ENCODE data around the gene MPHOSPH8.

The MPHOSPH8 gene

DNA sequence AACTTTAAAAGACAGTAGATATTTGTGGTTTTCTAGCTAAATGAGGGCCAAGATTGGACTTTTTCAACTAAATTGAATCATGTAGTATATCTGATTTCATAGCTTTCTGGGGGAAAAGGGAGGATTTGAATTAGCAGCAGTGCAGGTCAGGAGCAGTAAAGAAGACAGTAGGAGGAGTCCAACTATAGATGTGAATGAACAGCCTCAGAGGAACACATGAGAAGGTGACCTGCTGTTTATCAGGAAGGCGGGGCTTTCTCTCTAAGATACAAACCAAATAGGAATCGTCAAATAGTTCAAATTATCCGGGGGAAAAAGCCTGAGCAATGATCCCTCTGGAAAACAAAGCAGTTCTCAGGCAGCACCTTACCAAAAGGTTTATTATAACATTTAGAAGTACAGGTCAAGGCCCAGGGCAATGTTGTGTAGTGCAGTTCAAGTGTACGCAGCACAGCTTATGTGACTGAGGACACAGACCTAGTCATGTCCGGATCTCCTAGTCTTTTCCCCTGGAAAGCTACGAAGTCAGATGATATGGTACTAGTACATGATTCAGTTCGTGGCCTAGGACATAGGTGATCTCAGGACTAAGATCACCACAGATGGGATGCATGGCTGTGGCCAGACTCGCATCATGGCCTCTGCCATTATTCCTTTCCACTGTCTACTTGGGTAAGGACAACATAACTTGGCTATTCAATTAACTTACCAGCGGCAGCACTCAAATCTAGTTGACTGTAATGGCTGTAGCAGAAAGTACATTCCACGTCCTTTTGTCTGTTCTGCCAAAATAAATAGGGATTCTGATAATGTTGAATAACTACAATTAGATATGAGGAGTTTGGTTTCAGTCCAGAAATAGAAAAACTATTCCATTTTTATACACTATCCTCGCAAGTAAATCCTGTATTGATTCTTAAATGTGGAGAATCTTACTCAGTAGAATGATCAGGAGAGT is 40.3 kb downstream of the MPHOSPH8 start:
- no peak for TF ChIP-seq SIN3A (IDR thresholded peaks at IDR 0.05; ENCODE audit: borderline replicate concordance, insufficient read depth, low read length)
- TF ChIP-seq, protein P1, sequence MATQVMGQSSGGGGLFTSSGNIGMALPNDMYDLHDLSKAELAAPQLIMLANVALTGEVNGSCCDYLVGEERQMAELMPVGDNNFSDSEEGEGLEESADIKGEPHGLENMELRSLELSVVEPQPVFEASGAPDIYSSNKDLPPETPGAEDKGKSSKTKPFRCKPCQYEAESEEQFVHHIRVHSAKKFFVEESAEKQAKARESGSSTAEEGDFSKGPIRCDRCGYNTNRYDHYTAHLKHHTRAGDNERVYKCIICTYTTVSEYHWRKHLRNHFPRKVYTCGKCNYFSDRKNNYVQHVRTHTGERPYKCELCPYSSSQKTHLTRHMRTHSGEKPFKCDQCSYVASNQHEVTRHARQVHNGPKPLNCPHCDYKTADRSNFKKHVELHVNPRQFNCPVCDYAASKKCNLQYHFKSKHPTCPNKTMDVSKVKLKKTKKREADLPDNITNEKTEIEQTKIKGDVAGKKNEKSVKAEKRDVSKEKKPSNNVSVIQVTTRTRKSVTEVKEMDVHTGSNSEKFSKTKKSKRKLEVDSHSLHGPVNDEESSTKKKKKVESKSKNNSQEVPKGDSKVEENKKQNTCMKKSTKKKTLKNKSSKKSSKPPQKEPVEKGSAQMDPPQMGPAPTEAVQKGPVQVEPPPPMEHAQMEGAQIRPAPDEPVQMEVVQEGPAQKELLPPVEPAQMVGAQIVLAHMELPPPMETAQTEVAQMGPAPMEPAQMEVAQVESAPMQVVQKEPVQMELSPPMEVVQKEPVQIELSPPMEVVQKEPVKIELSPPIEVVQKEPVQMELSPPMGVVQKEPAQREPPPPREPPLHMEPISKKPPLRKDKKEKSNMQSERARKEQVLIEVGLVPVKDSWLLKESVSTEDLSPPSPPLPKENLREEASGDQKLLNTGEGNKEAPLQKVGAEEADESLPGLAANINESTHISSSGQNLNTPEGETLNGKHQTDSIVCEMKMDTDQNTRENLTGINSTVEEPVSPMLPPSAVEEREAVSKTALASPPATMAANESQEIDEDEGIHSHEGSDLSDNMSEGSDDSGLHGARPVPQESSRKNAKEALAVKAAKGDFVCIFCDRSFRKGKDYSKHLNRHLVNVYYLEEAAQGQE (IDR thresholded peaks at IDR 0.05; ENCODE audit: insufficient read depth in 1 of 2, low read depth in 2 of 2, low read length in 2 of 2), result no peak
- TF ChIP-seq FOXP2 (optimal IDR thresholded peaks at IDR 0.05; ENCODE audit: borderline replicate concordance, extremely low read depth, extremely low read length, insufficient read depth), result no peak
- TF ChIP-seq POLR2AphosphoS5 (IDR thresholded peaks at IDR 0.05; ENCODE audit: low read depth, low read length), result no peak
- no peak for TF ChIP-seq TAF1 (IDR thresholded peaks at IDR 0.05; ENCODE audit: borderline replicate concordance, insufficient read depth, low read length)

DNA sequence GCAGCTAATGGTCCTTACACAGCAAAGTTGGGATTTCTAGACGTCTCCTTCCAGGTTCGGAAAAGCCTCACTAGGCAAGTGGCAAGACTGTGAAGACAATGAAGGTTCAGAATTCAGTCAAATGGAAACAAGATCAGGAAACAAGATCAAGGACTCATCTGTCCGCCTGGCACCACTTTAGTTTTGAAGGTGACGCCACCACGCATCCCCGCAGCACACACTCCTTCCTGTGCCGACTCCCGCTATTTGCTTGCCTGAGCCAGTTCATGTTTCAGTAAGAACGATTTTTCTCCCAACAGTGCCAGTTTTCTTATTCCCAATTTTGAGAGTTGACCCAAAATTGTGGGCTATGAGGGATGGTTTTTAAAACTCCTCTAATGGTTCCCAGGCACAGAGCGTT is 41.4 kb downstream of the MPHOSPH8 start:
- TF ChIP-seq, protein P1 (IDR thresholded peaks at IDR 0.05; ENCODE audit: insufficient read depth in 1 of 2, low read depth in 2 of 2, low read length in 2 of 2), result no peak
- TF ChIP-seq SIN3A (IDR thresholded peaks at IDR 0.05; ENCODE audit: borderline replicate concordance, insufficient read depth, low read length) (no peak), POLR2AphosphoS5 (IDR thresholded peaks at IDR 0.05; ENCODE audit: low read depth, low read length) (no peak), TAF1 (IDR thresholded peaks at IDR 0.05; ENCODE audit: borderline replicate concordance, insufficient read depth, low read length) (no peak), FOXP2 (optimal IDR thresholded peaks at IDR 0.05; ENCODE audit: borderline replicate concordance, extremely low read depth, extremely low read length, insufficient read depth) (no peak)

DNA sequence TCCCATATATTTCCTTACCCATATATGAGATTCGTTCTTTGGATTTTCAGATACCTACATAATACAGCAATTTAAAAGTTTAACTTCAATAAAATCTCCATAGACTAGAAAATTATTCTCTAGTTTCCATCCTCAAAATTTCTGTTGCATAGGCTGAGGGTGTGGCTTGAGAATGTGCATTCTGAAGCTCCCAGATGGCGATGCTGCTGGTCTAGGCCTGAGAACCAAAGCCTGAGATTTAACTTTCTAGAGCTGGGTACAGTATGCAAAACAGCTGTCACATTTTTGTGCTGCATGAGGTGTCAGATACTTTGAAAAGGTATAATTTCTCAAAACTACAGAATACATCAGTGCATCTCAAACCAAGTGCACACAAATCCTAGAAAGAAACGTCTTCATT is 42.7 kb downstream of the MPHOSPH8 start:
- TF ChIP-seq POLR2AphosphoS5 (IDR thresholded peaks at IDR 0.05; ENCODE audit: low read depth, low read length), result no peak
- no peak for TF ChIP-seq FOXP2 (optimal IDR thresholded peaks at IDR 0.05; ENCODE audit: borderline replicate concordance, extremely low read depth, extremely low read length, insufficient read depth)
- TF ChIP-seq SIN3A (IDR thresholded peaks at IDR 0.05; ENCODE audit: borderline replicate concordance, insufficient read depth, low read length), result no peak
- TF ChIP-seq TAF1 (IDR thresholded peaks at IDR 0.05; ENCODE audit: borderline replicate concordance, insufficient read depth, low read length), result no peak
- TF ChIP-seq, protein P1 (IDR thresholded peaks at IDR 0.05; ENCODE audit: insufficient read depth in 1 of 2, low read depth in 2 of 2, low read length in 2 of 2), result no peak

DNA sequence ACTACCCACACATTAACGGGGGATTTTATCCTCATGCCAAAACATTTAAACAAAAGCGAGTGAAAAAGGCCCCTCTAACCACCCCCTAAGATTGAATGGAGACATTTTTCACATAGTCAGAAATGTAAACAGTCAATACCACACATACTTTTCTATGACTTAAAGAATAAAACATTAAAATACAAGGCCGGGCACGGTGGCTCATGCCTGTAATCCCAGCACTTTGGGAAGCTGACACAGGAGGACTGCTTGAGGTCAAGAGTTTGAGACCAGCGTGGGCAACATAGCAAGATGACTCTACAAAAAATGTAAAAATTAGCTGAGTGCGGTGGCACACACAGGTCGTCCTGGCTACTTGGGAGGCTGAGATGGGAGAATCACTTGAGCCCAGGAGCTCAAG is 47.3 kb downstream of the MPHOSPH8 start:
- TF ChIP-seq TAF1 (IDR thresholded peaks at IDR 0.05; ENCODE audit: borderline replicate concordance, insufficient read depth, low read length), result no peak
- no peak for TF ChIP-seq SIN3A (IDR thresholded peaks at IDR 0.05; ENCODE audit: borderline replicate concordance, insufficient read depth, low read length)
- TF ChIP-seq, protein P1 (IDR thresholded peaks at IDR 0.05; ENCODE audit: insufficient read depth in 1 of 2, low read depth in 2 of 2, low read length in 2 of 2), result no peak
- TF ChIP-seq FOXP2 (optimal IDR thresholded peaks at IDR 0.05; ENCODE audit: borderline replicate concordance, extremely low read depth, extremely low read length, insufficient read depth), result no peak
- no peak for TF ChIP-seq POLR2AphosphoS5 (IDR thresholded peaks at IDR 0.05; ENCODE audit: low read depth, low read length)
